ENCODE results near the gene FOXQ1. TPM values are rescaled to one million over a fixed set of nuclear protein-coding genes. Genes with fewer than 3 reads are reported as not detected.

FOXQ1 gene, protein sequence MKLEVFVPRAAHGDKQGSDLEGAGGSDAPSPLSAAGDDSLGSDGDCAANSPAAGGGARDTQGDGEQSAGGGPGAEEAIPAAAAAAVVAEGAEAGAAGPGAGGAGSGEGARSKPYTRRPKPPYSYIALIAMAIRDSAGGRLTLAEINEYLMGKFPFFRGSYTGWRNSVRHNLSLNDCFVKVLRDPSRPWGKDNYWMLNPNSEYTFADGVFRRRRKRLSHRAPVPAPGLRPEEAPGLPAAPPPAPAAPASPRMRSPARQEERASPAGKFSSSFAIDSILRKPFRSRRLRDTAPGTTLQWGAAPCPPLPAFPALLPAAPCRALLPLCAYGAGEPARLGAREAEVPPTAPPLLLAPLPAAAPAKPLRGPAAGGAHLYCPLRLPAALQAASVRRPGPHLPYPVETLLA
- total RNA-seq (2022; extraction: Qiagen RNA extraction; ENCODE audit: low read depth) = 4.6 to 7.1 TPM (median 5.0 TPM) in 5 replicates

DNA sequence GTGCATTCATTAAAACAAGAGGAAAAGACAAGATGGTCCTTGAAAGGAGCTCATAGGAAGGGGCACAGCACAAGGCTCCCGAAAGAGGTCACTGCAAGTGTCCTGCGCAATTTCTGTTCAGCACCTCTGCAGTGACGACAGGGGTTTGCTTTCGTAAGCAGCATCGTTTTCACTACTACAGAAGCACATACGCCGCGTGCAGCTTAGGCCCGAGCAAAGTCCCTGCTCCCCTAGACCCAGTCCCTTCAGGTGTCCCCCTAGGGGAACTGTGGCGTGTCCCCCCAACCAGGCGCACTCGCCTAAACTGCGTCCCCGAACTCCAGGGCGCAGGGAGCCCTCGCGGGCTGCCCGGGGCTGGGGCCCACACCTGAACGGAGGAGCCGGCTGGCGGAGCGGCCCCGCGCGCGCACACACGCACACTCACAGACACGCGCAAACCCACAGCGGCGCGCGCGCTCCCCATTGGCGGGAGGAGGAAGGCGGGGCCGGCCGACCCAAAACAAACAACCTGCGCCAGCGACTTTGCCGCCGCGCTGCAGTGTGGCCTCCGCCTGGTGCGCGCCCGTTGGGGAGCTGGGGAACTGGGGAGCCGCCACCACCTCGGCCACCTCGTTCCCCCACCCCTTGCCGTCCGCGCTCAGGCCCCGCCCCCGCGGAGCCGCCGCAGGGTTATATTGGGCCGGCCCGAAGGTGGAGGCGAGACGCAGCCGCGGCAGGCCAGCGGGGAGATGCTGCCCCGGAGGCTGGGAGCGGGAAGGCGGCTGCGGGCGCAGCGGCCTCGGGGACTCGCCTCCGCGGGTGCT is at the start of gene FOXQ1:
FOXQ1 (plus strand) TSS at position 699 of the 803 bp plus-strand sequence. CDS start 607 bp downstream, outside the sequence.

Other genes starting within 250 kb of the FOXQ1 start
- gene FOXF2, start 77.5 kb downstream of the FOXQ1 start, total RNA-seq (2022; extraction: Qiagen RNA extraction; ENCODE audit: low read depth) = 17.5 to 29.8 TPM (median 25.5 TPM) in 5 replicates